ENCODE data around the gene GREB1L.
"Not testable (repeated sequence)": the region's sequence is repeated elsewhere in the genome, so short reads cannot be mapped to it uniquely, and the experiment has no call there.

GREB1L gene

GRCh38 chr18:21264651-21265050 lies 22.6 kb downstream of the GREB1L start:
- no peak for DNase-seq (ENCODE audit: low read depth in 2 of 2)

GRCh38 chr18:21265971-21266673 lies 24.1 kb downstream of the GREB1L start:
- DNase-seq (ENCODE audit: low read depth in 2 of 2), result no peak

DNA sequence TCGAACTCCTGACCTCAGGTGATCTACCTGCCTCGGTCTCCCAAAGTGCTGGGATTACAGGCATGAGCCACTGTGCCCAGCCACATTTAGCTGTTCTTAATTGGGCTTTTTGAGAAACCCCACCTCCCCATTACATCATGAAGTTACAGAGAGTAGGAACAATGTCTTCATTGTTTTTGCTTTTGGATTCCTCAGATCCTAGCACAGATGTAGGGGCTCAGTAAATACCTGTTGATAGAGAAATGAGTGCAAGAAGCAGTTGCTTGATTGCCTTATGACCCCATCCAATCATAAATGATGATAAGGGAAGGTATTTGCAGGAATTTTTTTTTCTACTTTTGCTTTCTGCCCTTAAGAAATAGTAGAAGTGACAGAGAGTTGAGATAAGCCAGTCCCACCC lies 25.4 kb downstream of the GREB1L start:
- DNase-seq (ENCODE audit: low read depth in 2 of 2), result no peak

- DNase-seq (ENCODE audit: low read depth in 2 of 2), result no peak
These were observed 27.3 kb downstream of the GREB1L start for GRCh38 chr18:21269349-21269748.

GRCh38 chr18:21270453-21270852 lies 28.4 kb downstream of the GREB1L start:
- DNase-seq (ENCODE audit: low read depth in 2 of 2), result no peak

- DNase-seq (ENCODE audit: low read depth in 2 of 2), result no peak
These were observed 30.1 kb downstream of the GREB1L start for GRCh38 chr18:21272016-21272579.

GRCh38 chr18:21273568-21273967 lies 31.5 kb downstream of the GREB1L start:
- no peak for DNase-seq (ENCODE audit: low read depth in 2 of 2)

GRCh38 chr18:21275645-21276044 lies 33.6 kb downstream of the GREB1L start:
- no peak for DNase-seq (ENCODE audit: low read depth in 2 of 2)

- no peak for DNase-seq (ENCODE audit: low read depth in 2 of 2)
These were observed 35.5 kb downstream of the GREB1L start for GRCh38 chr18:21277578-21277977.

DNA sequence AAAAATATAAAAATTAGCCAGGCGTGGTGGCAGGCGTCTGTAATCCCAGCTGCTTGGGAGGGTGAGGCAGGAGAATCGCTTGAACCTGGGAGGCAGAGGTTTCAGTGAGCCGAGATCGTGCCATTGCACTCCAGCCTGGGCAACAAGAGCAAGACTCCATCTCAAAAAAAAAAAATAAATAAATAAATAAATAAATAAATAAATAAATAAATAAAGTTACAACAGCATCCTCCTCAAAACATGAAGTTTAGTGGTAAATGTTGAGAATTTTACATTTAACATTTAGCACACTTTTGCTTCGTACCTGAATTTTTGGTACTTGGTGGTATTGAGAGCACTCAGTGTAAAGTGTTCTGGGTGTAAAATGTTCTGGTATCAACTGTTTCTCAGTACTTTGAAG lies 36.2 kb downstream of the GREB1L start:
- not testable (repeated sequence) for DNase-seq (ENCODE audit: low read depth in 2 of 2)

- no peak for DNase-seq (ENCODE audit: low read depth in 2 of 2)
These were observed 39.6 kb downstream of the GREB1L start for GRCh38 chr18:21281603-21282002.

DNA sequence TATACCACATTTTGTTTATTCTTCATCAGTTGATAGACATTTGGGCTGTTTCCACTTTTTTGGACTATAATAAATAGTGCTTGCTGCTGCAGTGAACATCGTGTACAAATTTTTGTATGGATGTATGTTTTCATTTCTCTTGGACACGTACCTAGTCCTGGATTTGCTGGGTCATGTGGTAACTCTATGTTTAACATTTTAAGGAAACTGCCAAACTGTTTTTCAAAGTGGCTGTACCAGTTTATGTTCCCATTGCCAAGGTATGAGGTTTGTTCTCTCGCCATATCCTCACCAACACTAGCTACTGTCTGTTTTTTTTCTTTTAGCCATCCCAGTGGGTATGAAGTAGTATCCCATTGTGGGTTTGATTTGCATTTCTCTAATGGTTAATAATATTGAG lies 42.5 kb downstream of the GREB1L start:
- DNase-seq (ENCODE audit: low read depth in 2 of 2), result no peak

- no peak for DNase-seq (ENCODE audit: low read depth in 2 of 2)
These were observed 47.8 kb downstream of the GREB1L start for GRCh38 chr18:21289827-21290226.

GRCh38 chr18:21291106-21291505 lies 49.1 kb downstream of the GREB1L start:
- DNase-seq (ENCODE audit: low read depth in 2 of 2), result no peak

DNA sequence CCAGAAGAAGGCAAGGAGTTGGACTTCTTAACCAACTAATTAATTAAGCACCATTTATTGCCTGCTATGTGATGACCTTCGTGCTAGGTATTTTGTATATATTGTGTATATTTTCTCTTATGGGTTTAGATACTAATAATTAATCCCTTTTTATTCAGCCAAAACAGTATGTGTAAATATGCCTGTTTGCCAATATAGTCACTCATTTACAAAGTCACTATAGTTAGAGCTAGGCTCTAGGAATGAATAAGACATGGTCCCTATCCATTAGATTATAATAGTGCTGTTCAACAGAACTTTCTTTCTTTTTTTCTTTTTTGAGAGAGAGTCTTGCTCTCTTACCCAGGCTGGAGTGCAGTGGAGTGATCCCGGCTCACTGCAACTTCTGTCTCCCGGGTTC lies 51.4 kb downstream of the GREB1L start:
- DNase-seq (ENCODE audit: low read depth in 2 of 2), result no peak

DNA sequence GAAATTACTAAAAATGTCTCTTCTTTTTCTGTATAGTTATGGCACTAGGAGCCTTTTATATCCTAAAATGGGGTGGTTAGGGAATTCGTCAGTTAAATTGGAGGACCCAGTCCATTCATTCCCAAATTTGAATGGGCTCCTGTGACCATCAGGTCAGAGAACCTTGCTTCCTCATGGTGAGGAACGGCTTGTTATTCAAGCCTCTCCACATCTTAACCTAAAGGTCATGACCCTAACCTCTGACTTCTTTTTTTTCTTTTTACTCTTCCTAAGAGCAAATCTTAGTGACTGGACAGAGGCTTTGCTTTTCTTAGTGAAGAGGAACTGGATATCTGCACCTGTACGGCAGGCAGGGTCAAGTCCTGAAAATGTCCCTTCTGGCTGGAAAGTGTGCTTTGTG lies 53.1 kb downstream of the GREB1L start:
- no peak for DNase-seq (ENCODE audit: low read depth in 2 of 2)

DNA sequence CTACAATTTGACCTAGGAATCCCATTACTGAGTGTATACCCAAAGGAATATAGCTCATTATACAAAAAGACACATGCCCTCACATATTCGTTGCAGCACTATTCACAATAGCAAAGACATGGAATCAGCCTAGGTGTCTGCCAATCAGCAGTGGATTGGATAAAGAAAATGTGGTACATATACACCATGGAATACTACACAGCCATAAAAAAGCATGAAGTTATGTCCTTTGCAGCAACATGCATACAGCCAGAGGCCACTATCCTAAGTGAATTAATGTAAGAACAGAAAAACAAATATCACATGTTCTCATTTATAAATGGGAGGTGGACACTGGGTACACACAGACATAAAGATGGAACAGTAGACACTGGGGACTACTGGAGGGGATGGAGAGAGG lies 54.0 kb downstream of the GREB1L start:
- DNase-seq (ENCODE audit: low read depth in 2 of 2), result no peak

GRCh38 chr18:21298351-21298750 lies 56.3 kb downstream of the GREB1L start:
- no peak for DNase-seq (ENCODE audit: low read depth in 2 of 2)

DNA sequence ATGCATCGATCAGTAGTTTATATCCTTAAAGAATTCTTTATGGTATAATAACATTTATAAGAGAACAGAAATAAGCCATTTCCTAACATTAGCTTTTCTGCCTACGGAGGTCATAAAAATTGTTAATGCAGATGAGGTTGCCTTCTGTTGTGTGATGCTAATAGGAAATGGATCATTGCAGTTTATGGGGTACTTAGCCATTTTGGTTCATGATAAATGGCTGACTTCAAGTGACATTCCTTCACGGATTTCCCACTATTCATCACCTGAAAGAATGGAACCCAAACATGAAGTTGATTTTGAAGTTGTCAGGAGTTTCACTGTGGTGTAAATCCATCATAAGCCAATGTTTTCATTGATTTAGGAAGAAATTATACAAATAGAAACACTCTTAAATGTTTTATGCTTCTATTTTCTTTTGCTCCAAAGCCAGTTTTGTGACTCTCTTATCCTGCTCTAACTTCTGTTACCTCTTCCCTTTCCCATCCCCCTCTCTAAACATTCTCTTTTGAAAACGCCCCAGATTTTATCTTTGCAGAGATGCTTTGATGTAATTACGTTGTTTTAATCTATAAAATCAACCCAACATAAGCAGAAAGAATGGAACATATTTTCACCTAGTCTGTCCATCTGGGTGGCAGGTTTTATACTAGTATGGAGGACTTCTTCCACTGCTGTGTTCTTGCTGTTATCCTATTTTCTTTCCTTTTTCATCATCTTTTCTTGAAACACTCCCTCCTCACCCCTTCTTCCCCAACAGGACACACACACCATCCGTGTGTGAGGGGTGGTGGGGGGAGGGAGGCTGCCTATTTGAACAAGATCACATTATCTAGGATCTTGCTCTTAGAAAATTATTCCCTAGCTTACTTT lies 58.2 kb downstream of the GREB1L start:
- DNase-seq (ENCODE audit: low read depth in 2 of 2), result no peak

DNA sequence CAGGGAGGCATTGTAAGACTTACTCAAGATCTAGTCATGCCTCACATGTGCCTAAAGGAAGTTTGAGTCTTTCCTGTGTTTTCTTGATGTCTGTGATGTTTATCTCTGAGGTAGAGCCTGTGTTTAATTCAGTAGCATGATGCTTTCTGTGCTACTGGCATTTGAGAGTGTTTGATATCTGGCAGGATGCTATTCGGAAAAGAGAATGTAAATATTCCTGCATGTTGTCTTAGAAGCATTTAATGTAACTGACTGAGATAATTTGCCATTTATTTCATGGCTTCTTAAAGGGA lies 58.8 kb downstream of the GREB1L start:
- no peak for DNase-seq (ENCODE audit: low read depth in 2 of 2)

GRCh38 chr18:21303445-21303844 lies 61.4 kb downstream of the GREB1L start:
- no peak for DNase-seq (ENCODE audit: low read depth in 2 of 2)

DNA sequence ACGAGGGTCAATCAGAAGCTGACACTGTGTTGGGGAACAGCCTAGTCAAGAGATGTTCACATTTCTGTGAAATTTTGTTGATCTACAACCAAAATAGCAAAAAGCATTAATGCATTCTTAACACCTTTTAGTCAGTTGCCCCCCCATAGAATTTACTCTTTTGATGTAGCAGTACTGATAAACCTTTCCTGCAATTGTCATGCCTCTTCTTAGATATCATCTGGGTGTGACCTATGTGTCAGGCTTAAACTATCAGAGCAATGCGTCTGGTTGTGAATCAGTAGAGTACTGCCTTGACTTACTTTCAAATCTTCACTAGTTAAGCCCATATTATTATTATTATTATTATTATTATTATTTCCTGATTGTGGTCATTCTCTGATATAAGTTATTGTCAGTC lies 61.9 kb downstream of the GREB1L start:
- no peak for DNase-seq (ENCODE audit: low read depth in 2 of 2)

- no peak for DNase-seq (ENCODE audit: low read depth in 2 of 2)
These were observed 63.6 kb downstream of the GREB1L start for GRCh38 chr18:21305621-21306020.
